HepG2 (cell line): ENCODE results near the gene MRPL20. TPM values are rescaled to one million over a fixed set of nuclear protein-coding genes. Genes with fewer than 3 reads are reported as not detected.
A peak's percentile ranks its signal among the peaks of the same experiment; 100 is the strongest.

Source experiments
- CTCF ChIP-seq: sonication (generic); formaldehyde crosslinking; IDR thresholded peaks from 2 replicates; pipeline ENCODE4 v1.5.0; 2020; ENCODE audit warnings: mild to moderate bottlenecking, missing genetic modification reagents, moderate library complexity
- DR1 ChIP-seq: sonication (generic); formaldehyde crosslinking; IDR thresholded peaks from 2 replicates; pipeline ENCODE4 v1.8.0; 2021; ENCODE audit warnings: mild to moderate bottlenecking, missing genetic modification reagents, inconsistent platforms
- JUN ChIP-seq: sonication (generic); formaldehyde crosslinking; IDR thresholded peaks from 2 replicates; pipeline ENCODE4 v1.4.0; 2020; ENCODE audit warnings: mild to moderate bottlenecking, missing genetic modification reagents
- NFE2L1 ChIP-seq: sonication (generic); formaldehyde crosslinking; IDR thresholded peaks from 2 replicates; pipeline ENCODE4 v1.4.0; 2020; ENCODE audit warnings: missing genetic modification reagents, mild to moderate bottlenecking, borderline replicate concordance
- PHF8 ChIP-seq: sonication (generic); formaldehyde crosslinking; IDR thresholded peaks from 2 replicates; pipeline ENCODE4 v1.5.0; 2020; ENCODE audit warnings: missing genetic modification reagents
- POLR2AphosphoS5 ChIP-seq: IDR thresholded peaks from 2 replicates; pipeline ENCODE4 v1.6.1; 2012; ENCODE audit warnings: low read depth, low read length
- ZNF484 ChIP-seq: sonication (generic); formaldehyde crosslinking; IDR thresholded peaks from 2 replicates; pipeline ENCODE4 v1.5.1; 2020; ENCODE audit warnings: mild to moderate bottlenecking, low read depth, missing genetic modification reagents, borderline replicate concordance
- ZNF609 ChIP-seq: sonication (generic); formaldehyde crosslinking; IDR thresholded peaks from 2 replicates; pipeline ENCODE4 v1.4.0; 2020; ENCODE audit warnings: mild to moderate bottlenecking, missing genetic modification reagents, borderline replicate concordance
- ZUFSP ChIP-seq: sonication (generic); formaldehyde crosslinking; IDR thresholded peaks from 2 replicates; pipeline ENCODE4 v1.9.0; 2021; ENCODE audit warnings: missing genetic modification reagents, mild to moderate bottlenecking, borderline replicate concordance
- polyA plus RNA-seq, 8 experiments: library from polyadenylated mRNA; depleted of rRNA in 3 of 8; stranded (reverse) in 7 of 8; unstranded in 1 of 8; fragments of >200 nt; fragmentation: Illumina TruSeq in 4 of 8; extraction: Trizol in 4 of 8; gene quantifications; 2 replicates each; pipeline versions ENCODE4 v1.2.1 to v1.2.3, GENCODE V29; 2011 to 2016; ENCODE audit warnings: low read depth in 4 of 8, missing spikeins in 1 of 8, mixed read lengths in 1 of 8; ENCODE audit not compliant: insufficient read depth in 1 of 8
- total RNA-seq, 5 experiments: library from RNA; depleted of rRNA; stranded (reverse); fragments of >200 nt; fragmentation: Illumina TruSeq; extraction: Trizol; gene quantifications; 2 replicates each; pipeline ENCODE4 v1.2.3, GENCODE V29; 2016; ENCODE audit warnings: low read depth in 1 of 5

Gene MRPL20
- total and polyA plus RNA-seq, 2 of the 13 experiments (the other 11 are each of a cell fraction or from before 2014, with no cell fraction given): 59.2 to 127 TPM

- TF ChIP-seq NFE2L1 (CRISPR knock-in tag) (no peak), ZNF484 (CRISPR knock-in tag) (no peak), ZNF609 (CRISPR knock-in tag) (no peak), CTCF (CRISPR knock-in tag) (0 out of 2 replicates have a peak, but pooled peaks have one; percentile 8), DR1 (no peak), JUN (0 out of 2 replicates have a peak, but pooled peaks have one; percentile 3), ZUFSP (CRISPR knock-in tag) (no peak), PHF8 (0 out of 2 replicates have a peak, but pooled peaks have one; percentile 1), POLR2AphosphoS5 (0 out of 2 replicates have a peak, but pooled peaks have one; percentile 19)
Measured at GRCh38 chr1:1357871-1358432, 49.1 kb downstream of the MRPL20 start (continued).
